ENCODE data around the gene TTI1.
"Not testable (repeated sequence)": the region's sequence is repeated elsewhere in the genome, so short reads cannot be mapped to it uniquely, and the experiment has no call there.

The TTI1 gene

DNA sequence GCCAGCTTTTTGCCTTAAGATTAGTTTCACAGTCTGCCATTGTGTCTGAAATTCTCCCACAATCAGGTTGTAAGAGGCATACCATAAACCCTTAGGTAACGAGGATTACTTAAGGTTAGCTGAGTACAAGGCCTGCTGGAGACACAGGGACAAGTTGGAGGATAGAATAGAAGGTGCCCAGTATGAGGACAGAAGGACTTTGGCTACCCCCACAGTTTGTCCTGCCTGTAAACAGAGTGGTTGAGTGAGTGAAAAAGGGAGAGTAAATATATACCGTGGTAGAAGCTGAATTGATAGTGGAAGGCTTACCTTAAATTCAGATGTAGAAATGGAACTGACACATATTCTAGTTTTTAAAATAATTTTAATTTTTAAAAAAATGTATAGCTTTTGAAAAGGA is 19.6 kb upstream of the TTI1 start:
- DNase-seq: no peak

DNA sequence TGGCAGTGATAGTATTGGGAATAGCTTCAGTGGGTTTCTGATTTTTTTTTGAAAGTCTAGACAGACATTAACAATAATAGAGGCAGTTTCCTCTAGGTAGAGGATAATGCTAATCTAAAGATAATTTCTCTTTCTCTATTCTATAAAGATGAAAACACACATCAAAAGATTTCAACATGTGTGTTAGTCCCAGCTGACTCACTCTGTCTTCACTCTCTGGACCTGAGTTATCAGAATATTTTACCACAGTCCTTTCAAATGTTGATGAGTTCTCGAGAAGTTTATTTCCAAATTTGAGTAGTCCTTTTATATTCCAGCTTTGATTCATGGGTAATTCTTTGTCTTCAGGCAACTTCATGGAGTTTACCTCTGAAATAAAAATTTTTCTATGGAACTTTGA is 17.4 kb upstream of the TTI1 start:
- DNase-seq: no peak

DNA sequence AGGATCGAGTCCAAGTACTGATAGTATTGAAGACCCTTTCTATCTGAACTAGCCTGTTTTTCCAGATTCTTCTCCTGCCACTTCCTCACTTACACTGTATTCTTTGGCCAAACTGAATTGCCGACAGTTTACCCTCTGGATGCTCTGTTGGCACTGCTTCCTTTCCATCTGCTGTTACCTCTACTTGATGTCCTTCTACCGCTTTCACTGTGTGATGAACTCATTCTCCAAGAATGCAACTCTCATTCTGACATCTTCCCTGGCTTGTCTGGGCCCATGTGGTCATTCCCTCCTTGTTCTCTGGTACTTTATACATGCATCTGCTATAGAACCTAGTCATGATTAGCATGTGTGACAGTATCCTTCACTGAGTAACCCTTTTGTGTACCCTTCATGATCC is 16.5 kb upstream of the TTI1 start:
- no peak for DNase-seq

DNA sequence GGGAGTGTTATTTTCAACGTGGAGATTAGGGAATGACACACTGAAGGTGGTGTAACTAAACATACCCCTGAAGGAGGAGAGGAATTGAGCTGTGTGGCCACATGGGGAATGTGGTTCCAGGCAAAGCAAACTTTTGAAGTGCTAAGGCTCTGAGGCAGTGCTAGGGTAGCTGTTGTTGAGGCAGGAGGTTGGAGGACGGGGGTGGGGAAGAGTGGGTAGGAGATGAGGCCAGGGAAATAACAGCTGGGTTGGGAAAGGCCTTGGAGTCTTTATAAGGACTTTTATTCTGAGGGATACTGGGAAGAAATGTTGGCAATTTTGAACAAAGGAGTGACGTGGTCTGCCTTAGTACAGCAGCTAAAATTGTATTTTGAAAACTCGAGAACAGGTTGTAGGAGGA is 13.3 kb upstream of the TTI1 start:
- DNase-seq: no peak

DNA sequence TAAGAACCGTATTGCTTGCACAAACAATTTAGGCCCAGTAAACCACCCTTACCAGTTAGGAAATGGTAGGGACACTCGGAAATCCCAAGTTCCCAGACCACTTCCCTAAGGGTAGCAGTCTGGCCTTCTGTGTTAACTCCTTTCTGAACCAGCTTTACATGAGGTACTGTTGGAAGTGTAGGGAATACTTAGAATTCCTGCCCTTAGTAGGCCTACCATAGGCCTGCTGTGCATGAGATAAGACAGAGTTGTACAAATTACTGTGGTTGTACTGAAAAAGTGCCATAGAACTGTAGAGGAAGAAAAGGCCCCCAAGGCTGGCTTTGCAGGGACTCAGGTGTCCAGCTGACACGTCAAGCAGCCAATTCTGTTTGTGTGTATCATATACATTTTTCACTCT is 11.4 kb upstream of the TTI1 start:
- no peak for DNase-seq

DNA sequence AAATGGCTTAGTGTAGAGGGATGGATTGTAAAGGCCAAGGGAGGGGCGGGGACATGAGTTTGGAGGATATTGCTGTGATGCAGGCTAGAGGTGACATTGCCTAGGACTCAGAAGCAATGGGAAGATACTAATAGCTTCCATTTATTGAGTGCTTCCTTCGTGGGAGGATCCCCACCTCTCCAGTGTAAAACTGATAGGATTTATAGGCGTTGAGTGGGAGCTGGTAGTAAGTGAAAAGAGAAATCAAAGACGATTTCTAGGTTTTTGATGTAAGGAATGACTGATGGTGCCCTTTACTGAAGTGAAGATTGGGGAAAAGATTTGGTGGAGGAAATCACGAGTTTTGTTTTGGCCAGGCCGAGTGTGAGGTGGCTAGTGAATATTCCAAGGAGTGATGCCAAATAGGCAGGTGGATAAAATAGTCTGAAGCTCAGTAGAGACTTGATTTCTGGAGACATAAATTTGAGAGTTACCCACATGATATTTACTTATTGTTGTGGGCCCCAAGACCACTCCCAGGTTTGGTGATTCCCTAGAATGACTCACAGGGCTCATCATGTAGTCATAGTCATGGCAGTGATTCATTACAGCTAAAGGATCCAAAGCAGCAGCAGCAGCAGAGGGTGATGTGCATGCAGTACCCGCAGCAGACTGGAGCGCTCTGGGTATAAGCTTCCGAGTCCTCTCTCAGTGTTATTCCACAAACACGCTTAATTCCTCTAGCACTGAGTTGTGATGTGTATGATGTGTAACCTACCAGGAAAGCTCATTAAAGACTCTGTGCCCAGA is 10.4 kb upstream of the TTI1 start:
- no peak for DNase-seq

DNA sequence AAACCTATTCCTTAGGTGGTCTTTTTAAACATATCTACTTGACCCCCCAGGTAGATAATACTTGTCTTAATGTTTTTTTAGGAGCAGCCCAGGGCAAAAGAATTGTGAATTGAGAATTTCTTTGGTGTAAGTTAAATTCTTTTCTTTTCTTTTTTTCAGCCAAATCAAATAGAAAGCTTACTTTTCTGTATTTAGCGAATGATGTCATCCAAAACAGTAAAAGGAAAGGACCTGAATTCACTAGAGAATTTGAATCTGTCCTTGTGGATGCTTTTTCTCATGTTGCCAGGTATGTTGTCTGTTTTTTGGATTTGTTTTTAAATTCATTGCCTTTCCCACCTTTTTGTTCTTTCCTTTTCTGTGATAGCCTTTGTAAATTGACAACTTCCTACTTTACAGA is 7.0 kb upstream of the TTI1 start:
- DNase-seq: no peak

DNA sequence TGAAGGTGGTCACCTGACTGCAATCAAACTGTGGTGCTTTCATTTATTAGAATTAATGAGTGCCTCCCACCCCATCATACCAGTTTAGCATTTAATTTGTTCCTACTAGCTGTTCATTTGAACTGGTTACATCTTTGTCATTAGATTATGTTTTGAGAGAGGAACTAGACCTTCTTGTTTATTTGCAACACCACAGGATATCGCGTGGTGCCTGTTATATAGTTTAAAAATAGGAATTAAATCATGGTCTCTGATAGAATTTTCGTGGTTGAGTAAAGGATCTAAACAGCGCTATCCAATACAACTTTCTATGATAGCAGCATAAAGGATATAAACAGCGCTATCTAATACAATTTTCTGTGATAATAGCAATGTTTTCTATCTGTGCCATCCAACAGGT is 3.1 kb upstream of the TTI1 start:
- no peak for DNase-seq

DNA sequence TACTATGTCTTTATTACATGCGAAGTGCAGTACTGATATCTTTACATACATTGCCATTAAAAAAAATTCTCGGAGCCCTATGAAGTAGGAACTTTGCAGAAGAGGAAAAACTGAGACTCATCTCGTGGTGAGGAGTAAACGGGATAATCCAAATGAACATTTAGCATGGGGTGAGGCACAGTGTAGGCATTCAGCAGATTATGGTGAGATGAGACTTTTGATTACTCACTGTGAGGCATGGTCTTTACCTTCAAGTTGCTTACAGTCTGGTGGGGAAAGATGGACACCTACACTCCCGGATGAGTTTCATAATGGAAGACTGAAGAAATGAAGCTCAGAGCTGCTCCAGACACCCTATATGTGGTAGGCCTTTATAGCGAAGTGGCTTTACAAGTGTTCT is 1.7 kb upstream of the TTI1 start:
- DNase-seq: no peak

DNA sequence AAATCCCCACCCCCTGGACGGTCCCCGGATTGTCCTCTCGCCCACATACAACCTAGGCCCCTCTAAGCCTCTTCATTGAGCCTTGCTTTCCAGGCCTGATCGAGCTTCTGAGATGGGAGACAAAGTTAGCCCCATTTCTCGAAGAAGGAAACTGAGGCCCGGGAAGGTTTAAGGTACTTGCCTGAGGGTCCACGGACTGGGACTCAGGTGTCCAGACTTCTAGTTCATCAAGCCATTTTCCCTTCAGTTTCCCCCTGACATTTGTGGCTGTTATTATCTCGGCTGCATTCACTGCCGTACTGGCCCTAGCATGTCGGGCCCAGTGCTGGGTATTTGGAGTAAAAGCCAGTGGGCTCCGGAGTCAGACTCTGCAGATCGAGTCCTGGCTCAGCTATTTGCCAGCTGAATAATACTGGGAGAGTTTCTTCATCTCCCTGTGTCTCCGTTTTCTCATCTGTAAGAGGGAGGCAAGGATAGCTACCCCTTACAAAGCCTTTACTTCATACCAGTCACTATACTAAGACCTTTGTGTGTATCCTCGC is 923 bp upstream of the TTI1 start:
- no peak for DNase-seq

DNA sequence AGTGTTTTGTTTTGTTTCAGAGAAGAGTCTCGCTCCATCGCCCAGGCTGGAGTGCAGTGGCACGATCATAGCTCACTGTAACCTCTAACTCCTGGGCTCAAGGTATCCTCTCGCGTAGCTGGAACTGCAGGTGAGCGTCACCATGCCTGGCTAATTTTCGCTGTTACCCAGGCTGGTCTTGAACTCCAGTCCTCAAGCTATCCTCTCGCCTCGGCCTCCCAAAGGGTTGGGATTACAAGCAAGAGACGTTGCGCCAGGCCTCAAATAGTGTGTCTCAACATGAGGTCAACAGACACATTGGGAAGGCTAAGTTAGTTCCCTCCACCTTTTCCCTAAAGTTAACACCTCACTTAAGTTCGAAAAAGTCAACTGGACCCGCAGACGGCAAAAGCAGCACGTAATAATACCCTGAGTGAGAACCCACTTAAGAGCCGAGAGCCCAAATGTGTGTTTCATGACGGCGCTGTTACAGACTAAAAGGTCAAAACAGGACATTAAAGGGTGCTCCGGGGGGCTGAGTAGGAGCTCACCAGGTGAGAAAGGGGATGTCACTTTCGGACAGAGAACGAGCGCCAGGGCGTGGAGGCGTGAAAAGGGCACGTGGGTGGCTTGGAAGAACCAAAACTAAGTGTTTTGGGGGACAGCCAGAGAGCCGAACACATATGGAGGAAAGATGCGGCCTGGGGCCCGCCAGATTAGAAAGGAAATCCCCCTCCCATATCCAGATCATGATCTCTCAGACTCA is 499 bp downstream of the TTI1 start:
- peak; percentile 75 for DNase-seq

DNA sequence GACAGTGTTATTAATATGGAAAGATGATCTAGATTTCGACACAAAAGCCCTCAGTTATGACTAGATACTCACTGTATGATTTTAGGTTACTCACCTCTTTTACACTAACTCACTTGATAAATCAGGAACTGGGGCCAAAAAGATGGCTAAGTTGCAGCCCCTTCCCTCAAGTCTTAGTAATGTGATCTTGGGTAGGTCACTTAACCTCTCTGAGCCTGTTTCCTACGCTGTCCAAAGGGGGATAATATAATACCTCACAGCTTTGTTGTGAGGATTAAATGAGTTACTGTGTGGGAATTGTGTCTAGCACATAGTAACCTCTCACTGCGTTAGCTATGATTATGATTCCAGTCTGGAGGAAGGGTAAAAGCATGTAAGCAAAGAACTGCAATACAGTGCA is 1.3 kb downstream of the TTI1 start:
- no peak for DNase-seq

DNA sequence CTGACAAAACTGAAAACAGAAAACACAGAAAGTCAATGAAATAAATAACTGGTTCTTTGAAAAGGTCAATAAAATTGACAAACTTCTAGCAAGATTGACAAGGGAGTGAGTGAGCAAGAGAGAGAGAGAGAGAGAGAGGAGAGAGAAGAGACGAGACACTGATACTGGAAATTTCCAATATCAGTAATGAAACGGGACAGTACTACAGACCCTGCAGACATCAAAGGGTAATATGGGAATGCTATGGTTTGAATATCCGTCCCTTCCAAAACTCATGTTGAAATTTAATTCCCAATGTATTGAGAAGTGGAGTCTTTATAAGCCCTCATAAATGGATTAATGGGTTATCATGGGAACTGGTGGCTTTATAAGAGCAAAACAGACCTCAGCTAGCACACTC is 3.8 kb downstream of the TTI1 start:
- DNase-seq: no peak

DNA sequence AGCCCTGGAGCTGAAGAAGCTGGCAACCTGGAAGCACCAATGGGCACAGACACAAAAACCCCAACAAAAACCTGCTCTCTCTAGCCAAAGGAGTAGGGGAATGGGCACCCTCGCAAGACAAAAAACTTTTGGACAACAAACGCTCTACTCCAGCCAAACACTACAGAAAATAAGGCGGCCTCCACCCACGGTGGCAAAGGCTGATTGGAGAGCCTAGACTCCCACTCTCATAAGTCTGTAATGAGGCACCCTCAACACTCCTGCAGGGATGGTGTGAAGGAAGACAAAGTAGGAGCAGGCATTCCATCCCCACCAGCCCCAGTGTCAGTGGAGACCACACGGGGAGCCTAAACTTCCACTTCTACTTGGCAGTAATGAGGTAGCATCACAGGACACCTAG is 8.8 kb downstream of the TTI1 start:
- no peak for DNase-seq

DNA sequence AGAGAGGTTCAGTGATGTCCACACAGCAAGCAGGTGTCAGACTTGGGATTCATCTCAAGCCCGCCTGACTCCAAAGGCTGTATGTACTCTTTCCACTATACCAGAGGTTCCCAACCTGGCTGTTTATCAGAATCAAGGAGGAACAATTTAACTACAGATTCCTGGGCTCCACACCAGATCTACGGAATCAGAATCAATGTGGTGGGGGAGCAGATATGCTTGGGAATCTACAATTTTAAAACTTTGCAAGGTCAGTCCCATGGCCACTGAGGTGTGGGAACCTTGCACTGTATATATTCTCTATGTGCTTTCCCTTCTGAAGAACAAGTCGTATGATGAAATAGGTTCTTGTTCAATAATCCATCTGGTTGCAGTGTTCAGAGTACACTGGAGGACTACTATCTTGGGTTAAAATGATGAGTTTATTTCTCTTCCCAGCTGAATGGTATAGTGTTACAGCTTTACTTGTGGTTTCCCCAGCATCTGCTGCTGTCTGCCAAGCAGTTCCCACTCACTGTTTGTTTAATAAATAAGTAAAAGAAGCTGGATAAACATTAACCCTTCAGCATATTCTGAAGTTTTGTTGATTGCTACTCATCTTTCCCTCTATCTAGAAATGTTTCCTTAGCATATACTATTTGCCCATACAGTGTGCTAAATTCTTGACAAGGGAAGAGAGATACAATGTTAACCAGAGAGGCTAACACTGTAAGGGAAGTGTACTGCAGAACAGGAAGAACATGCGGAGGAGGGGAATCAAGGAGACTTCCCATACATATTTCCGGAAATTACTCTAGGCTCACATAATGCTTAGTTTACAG is 9.9 kb downstream of the TTI1 start:
- DNase-seq: no peak

DNA sequence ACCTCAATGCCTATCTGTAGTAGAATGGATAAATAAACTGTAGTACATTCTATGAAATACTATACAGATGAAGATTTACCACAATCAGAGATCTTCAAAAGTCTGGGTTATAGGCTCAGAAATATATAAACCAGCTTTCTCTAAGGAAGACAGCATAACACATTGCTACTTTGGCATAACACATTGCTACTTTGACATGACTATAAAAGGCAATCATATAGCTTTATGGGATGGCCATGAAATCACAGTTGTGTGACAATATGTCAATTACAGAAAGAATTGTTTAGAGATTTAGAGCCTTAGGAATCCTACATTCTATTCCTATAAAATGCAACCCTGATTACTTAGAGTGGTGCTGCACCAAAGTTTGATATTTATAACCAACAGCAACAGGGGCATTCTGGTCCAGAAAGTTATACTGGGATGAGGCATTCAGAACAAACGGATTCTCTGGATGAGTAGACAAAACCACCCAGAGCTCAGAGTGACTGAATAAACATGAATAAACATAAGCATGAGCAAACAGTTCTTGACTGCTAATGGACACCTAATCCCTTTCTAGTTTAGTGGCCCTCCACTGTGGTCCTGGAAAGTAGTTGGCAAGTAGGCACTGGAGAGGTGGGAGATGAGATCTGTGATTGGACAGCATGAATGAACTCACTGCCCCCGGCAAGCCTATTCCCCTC is 12.0 kb downstream of the TTI1 start:
- DNase-seq: no peak

DNA sequence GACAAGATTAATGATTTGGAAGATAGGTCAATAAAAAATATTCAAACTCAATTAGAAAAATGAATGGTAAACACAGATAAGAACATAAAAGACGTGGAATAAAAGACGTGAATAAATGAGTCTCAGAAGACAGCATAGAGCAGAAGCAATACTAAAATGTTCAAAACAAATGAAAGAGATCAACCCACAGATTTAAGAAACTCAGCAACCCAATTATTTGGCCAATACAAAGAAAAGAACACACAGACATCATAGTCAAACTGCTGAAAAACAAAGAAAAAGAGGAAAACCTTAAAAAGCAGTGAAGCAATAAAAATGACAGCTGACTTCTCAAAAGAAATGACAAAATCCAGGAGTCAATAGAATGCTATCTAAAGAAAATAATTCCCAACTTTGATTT is 14.9 kb downstream of the TTI1 start:
- DNase-seq: no peak

DNA sequence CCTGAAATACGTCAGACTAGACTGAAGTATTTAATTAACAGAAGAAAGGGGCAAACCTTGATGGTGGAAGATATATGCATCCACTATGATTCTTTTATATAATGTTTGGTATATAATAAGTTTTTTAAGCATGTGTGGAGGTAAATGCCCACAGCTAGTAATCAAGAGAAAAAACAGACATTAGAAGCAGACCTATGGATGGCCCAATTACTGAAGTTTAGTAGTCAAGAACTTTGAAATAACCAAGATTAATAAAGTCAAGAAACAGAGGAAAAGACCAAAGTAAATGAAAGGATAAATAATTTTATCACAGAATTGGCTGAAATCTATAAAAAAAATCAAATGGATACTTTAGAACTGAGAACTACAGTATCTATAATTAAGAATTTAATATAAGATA is 15.3 kb downstream of the TTI1 start:
- no peak for DNase-seq

DNA sequence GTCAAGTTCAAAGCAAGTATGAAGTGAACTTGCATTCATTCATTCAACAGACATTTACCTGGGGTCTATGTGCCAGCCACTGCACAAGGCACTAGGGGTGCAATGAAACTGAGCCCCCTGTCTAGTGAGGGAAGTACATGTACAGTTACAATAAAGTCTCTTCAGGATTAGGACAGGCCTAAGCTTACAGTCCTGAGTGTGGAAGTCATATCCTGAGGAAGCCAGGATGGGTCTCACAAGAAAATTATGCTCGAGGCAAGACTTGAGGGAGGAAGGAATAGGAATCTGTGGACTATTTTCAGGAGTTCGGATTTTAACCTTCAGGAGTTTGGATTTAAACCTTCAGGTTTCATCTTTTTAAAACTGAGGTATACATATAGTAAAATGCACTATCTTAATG is 19.4 kb downstream of the TTI1 start:
- no peak for DNase-seq

DNA sequence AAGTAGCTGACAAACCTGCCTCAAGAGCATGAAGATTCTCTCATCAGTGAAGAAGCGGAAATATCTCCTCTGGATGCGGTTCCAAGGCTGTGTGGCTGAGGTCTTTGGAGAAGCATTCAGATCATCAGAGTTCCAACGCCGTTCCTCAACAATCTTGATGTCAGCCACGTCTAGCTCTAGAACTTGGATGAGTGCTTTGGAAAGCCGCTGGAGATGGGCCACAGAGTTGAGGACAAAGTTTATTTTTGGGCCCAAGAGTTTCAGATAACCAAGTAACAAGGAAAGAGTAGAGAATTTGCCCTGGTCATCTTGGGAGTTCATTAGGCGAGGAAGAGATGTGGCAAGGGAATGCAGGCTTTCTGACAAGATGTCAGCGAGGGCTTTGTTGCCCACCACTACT is 20.9 kb downstream of the TTI1 start:
- DNase-seq: no peak

DNA sequence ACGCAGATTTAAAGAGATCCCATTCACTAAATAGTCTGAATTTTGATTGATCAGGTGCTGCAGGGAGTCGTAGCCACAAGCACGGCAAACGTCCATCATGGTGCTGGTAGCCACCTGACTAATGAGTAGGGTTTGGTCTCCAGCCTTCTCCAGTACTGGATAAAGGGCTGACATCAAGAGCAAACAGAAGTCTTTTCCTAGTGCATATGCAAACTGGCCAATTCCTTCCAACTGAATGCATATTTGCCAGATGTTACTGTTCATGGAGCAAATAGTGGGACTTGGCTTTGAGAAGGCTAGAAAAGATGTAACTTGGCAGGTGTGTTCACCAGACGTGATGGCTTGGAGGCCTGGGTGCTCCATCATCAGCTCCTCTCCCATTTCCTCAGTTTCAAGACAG is 21.6 kb downstream of the TTI1 start:
- DNase-seq: no peak

DNA sequence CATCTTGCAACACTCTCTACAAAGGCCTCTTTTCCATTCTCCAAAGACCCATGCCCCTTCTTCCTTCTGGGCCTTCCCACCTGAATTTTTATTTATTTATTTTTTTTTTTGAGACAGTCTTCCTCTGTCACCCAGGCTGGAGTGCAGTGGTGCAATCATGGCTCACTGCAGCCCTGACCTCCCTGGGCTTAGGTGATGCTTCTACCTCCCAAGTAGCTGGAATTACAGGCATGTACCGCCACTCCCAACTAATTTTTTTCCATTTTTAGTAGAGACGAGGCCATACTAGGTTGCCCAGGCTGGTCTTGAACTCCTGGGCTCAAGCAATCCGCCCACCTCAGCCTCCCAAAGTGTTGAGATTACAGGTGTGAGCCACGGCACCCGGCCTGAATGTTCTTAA is 23.8 kb downstream of the TTI1 start:
- DNase-seq: not testable (repeated sequence)
